Measurements from ENCODE around the gene EVX2. TPM values are rescaled to one million over a fixed set of nuclear protein-coding genes. Genes with fewer than 3 reads are reported as not detected.

EVX2 gene
- total RNA-seq, 3 donors from 2014 or later, result not detected

GRCh38 chr2:176130957-176131847 lies 47.4 kb upstream of the EVX2 start:
- peaks cover 0 to 3% of the 10 kb centered on the region in 2 donors for H3K9me3 ChIP-seq
- H3K27me3 ChIP-seq, result peaks cover 5 to 77% of the 10 kb centered on the region in 2 donors
- intact Hi-C loops (cut with DNase I; ENCODE audit: low total_unique reads), result loop anchor here (10.0 kb wide), 1 partner anchor 1014 kb away; no protein-coding TSS in a partner anchor
- H3K27ac ChIP-seq, result peak overlapping the region; percentile 83 to 98
- no peaks in the 10 kb centered on the region for H3K4me1 ChIP-seq
- no peaks in the 10 kb centered on the region for H3K36me3 ChIP-seq
- no peak for DNase-seq (ENCODE audit: low spot score in 2 of 2)
- no peak for TF ChIP-seq POLR2A (IDR thresholded peaks at IDR 0.05)
- TF ChIP-seq POLR2AphosphoS5 (IDR thresholded peaks at IDR 0.05), result no peak
- TF ChIP-seq CTCF (IDR thresholded peaks at IDR 0.05), result no peak
- H3K4me3 ChIP-seq, result peak overlapping the region; percentile 52 to 73 (median 60)

GRCh38 chr2:176130147-176130956 lies 46.6 kb upstream of the EVX2 start:
- intact Hi-C loops (cut with DNase I; ENCODE audit: low total_unique reads), result loop anchor here (10.0 kb wide), 1 partner anchor 1014 kb away; no protein-coding TSS in a partner anchor
- no peak for TF ChIP-seq POLR2A (IDR thresholded peaks at IDR 0.05)
- TF ChIP-seq POLR2AphosphoS5 (IDR thresholded peaks at IDR 0.05), result peak; percentile 11 to 59 (median 18)
- no peaks in the 10 kb centered on the region for H3K36me3 ChIP-seq
- H3K4me3 ChIP-seq, result peak overlapping the region; percentile 52 to 73 (median 60)
- H3K4me1 ChIP-seq, result no peaks in the 10 kb centered on the region
- peak overlapping the region; percentile 83 to 98 for H3K27ac ChIP-seq
- DNase-seq (ENCODE audit: low spot score in 2 of 2), result no peak
- H3K27me3 ChIP-seq, result peaks cover 5 to 79% of the 10 kb centered on the region in 2 donors
- H3K9me3 ChIP-seq, result peaks cover 0 to 3% of the 10 kb centered on the region in 2 donors

GRCh38 chr2:176129813-176130146 lies 46.0 kb upstream of the EVX2 start:
- peaks cover 5 to 83% of the 10 kb centered on the region in 2 donors for H3K27me3 ChIP-seq

GRCh38 chr2:176128982-176129796 lies 45.4 kb upstream of the EVX2 start, which contains the start of gene HOXD8:
HOXD8 (plus strand) TSS chr2:176129705; CDS start chr2:176130367, 662 bp downstream.
- no peaks in the 10 kb centered on the region for H3K4me1 ChIP-seq
- H3K36me3 ChIP-seq, result no peaks in the 10 kb centered on the region
- intact Hi-C loops (cut with DNase I; ENCODE audit: low total_unique reads), result no loop called here
- H3K27me3 ChIP-seq, result peaks cover 5 to 83% of the 10 kb centered on the region in 2 donors
- peaks cover 0 to 3% of the 10 kb centered on the region in 2 donors for H3K9me3 ChIP-seq
- peak within 1 kb of the TSS; percentile 52 to 73 (median 60) for H3K4me3 ChIP-seq
- TF ChIP-seq POLR2AphosphoS5 (IDR thresholded peaks at IDR 0.05) (peak; percentile 66 to 90 (median 82)), CTCF (IDR thresholded peaks at IDR 0.05) (no peak)
- no peak for DNase-seq (ENCODE audit: low spot score in 2 of 2)
- peak within 1 kb of the TSS; percentile 83 to 98 for H3K27ac ChIP-seq

More at GRCh38 chr2:176129813-176130146, 46.0 kb upstream of the EVX2 start:
- peaks cover 0 to 3% of the 10 kb centered on the region in 2 donors for H3K9me3 ChIP-seq
- peak overlapping the region; percentile 83 to 98 for H3K27ac ChIP-seq
- H3K4me1 ChIP-seq, result no peaks in the 10 kb centered on the region
- H3K4me3 ChIP-seq, result peak overlapping the region; percentile 52 to 73 (median 60)
- intact Hi-C loops (cut with DNase I; ENCODE audit: low total_unique reads), result loop anchor here (10.0 kb wide), 1 partner anchor 1015 kb away; no protein-coding TSS in a partner anchor
- no peaks in the 10 kb centered on the region for H3K36me3 ChIP-seq
- TF ChIP-seq POLR2A (IDR thresholded peaks at IDR 0.05) (no peak), POLR2AphosphoS5 (IDR thresholded peaks at IDR 0.05) (no peak), CTCF (IDR thresholded peaks at IDR 0.05) (no peak)
- DNase-seq (ENCODE audit: low spot score in 2 of 2), result no peak

All from breast epithelium (tissue), 4 donors.